ENCODE results near the gene CYBRD1.
"Not testable (repeated sequence)": the region's sequence is repeated elsewhere in the genome, so short reads cannot be mapped to it uniquely, and the experiment has no call there.

Gene CYBRD1

DNA sequence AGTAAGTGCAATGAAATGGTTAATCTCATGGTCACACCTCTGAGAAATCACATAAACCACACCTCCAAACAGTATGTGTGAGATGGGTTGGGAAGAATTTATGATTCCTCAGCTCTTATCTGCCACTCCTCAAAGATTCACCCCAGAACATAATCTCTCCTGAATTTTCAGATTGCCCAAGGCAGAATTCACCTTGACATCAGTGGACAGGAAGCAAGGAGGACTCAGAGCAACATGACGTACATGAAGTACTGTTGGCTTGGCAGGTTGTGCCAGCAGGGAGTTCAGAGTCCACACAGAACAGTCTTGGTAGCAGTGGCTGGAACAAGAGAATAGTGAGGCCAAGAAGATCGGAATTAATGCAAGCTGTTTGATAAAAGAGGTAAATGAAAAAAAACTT is 31.7 kb upstream of the CYBRD1 start:
- H3K9me3 ChIP-seq, result no peaks in the 10 kb centered on the region
- no peak overlapping the region for H3K4me3 ChIP-seq (ENCODE audit: low read depth, low read length)
- H3K4me1 ChIP-seq, result no peaks in the 10 kb centered on the region
- no peaks in the 10 kb centered on the region for H3K36me3 ChIP-seq
- no peak for DNase-seq
- no peaks in the 10 kb centered on the region for H3K27me3 ChIP-seq
- TF ChIP-seq, protein P1, sequence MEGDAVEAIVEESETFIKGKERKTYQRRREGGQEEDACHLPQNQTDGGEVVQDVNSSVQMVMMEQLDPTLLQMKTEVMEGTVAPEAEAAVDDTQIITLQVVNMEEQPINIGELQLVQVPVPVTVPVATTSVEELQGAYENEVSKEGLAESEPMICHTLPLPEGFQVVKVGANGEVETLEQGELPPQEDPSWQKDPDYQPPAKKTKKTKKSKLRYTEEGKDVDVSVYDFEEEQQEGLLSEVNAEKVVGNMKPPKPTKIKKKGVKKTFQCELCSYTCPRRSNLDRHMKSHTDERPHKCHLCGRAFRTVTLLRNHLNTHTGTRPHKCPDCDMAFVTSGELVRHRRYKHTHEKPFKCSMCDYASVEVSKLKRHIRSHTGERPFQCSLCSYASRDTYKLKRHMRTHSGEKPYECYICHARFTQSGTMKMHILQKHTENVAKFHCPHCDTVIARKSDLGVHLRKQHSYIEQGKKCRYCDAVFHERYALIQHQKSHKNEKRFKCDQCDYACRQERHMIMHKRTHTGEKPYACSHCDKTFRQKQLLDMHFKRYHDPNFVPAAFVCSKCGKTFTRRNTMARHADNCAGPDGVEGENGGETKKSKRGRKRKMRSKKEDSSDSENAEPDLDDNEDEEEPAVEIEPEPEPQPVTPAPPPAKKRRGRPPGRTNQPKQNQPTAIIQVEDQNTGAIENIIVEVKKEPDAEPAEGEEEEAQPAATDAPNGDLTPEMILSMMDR (IDR thresholded peaks at IDR 0.05; ENCODE audit: low read depth, low read length), result no peak

DNA sequence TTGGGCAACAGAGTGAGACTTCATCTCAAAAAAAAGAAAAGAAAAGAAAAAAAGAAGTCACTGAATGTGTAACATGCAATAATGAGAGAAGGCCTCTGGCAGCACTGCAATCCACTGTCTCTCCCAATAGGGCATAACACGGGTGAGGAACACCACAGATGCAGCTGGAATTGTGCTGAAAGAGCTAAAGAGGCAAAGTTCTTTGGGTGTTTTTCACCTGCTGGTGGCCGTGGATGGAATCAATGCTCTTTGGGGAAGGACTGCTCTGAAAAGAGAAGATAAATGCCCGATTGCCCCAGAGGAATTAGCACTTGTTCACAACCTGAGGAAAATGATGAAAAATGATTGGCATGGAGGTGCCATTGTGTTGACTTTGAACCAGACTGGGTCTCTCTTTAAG is 31.0 kb upstream of the CYBRD1 start:
- Histone ChIP-seq H3K36me3 (no peaks in the 10 kb centered on the region), H3K4me3 (ENCODE audit: low read depth, low read length) (no peak overlapping the region), H3K27me3 (no peaks in the 10 kb centered on the region), H3K4me1 (no peaks in the 10 kb centered on the region), H3K9me3 (no peaks in the 10 kb centered on the region)
- TF ChIP-seq, protein P1 (IDR thresholded peaks at IDR 0.05; ENCODE audit: low read depth, low read length), result no peak
- no peak for DNase-seq

DNA sequence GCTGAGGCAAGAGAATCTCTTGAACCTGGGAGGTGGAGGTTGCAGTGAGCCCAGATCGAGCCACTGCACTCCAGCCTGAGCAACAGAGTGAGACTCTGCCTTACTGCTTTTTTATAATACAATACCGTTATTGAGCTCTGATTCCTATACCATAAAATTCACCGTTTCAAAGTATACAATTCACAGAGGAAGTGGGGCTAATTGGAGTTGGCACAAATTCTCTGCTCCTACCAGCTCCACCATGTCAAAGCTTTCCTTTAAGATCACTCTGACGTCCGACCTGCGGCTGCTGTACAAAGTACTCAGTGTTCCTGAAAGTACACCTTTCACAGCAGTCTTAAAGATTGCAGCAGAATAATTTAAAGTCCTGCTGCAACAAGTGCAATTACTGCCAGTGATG is 29.6 kb upstream of the CYBRD1 start:
- Histone ChIP-seq H3K36me3 (no peaks in the 10 kb centered on the region), H3K4me3 (ENCODE audit: low read depth, low read length) (no peak overlapping the region), H3K9me3 (no peaks in the 10 kb centered on the region), H3K27me3 (no peaks in the 10 kb centered on the region), H3K4me1 (no peaks in the 10 kb centered on the region)
- TF ChIP-seq, protein P1 (IDR thresholded peaks at IDR 0.05; ENCODE audit: low read depth, low read length), result no peak
- no peak for DNase-seq

DNA sequence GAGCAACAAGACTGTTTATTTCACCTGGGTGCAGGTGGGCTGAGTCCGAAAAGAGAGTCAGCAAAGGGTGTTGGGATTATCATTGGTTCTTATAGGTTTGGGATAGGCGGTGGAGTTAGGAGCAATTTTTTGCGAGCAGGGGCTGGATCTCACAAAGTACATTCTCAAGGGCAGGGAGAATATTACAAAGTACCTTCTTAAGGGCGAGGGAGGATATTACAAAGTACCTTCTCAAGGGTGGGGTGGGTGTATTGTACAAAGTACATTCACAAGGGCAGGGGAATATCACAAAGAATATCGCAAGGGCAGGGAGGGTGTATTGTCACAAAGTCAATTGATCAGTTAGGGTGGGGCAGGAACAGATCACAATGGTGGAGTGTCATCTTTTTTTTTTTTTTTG is 24.6 kb upstream of the CYBRD1 start:
- not testable (repeated sequence) for H3K4me3 ChIP-seq (ENCODE audit: low read depth, low read length); H3K9me3 ChIP-seq; DNase-seq; H3K27me3 ChIP-seq; H3K36me3 ChIP-seq; H3K4me1 ChIP-seq

DNA sequence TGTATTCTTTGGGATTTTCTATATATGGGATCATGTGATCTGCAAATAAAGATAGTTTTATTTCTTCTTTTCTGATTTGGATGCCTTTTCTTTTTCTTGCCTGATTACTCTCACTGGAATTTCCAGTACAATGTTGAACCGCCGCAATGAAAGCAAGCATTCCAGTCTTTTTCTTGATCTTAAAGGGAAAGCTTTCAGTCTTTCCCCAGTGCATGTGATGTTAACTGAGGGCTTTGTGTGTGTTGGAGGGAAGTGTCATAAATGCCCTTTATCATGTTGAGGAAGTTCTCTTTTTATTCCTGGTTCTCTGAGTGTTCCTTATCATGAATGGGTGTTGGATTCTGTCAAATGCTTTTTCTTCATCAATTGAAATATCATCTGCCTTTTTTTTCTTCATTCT is 16.9 kb upstream of the CYBRD1 start:
- Histone ChIP-seq H3K36me3 (no peaks in the 10 kb centered on the region), H3K4me3 (ENCODE audit: low read depth, low read length) (no peak overlapping the region), H3K4me1 (no peaks in the 10 kb centered on the region), H3K9me3 (no peaks in the 10 kb centered on the region), H3K27me3 (no peaks in the 10 kb centered on the region)
- DNase-seq, result no peak
- TF ChIP-seq, protein P1 (IDR thresholded peaks at IDR 0.05; ENCODE audit: low read depth, low read length), result no peak

DNA sequence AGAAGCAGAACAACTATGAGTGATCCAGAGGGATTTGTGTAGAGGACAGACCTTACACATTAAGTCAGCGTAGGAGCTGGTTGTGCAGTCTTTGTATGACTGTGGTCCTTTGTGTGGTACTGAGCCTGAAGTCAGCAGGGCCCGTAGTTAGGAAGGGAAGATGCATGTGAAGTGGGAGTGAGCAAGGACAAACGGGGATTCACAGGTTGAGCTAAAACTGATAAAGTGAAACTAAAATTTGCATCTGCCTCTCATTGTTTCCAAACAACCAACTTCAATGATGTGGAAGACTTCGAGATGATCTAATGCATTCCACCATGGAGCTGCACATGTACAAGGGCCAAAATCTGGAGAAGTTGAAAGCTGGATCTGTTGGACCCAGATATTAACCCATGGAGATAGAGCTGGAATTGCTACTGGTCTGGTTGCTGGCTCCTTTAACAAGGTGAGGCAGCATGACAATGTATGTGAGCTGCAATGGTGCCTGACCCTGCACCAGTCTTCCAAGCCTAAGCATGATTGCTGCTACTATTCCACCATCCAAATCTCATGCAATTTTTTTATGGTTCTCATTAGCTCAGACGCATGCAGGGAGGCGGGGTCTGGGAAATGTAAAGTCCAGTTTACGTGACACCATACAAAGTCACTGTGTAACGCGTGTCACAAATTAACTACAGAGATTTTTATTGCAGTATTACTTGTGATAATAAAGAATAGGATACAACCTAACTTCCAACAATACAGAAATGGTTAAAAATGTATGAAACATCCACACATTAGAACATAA is 12.1 kb upstream of the CYBRD1 start:
- DNase-seq, result no peak
- no peak overlapping the region for H3K4me3 ChIP-seq (ENCODE audit: low read depth, low read length)
- no peaks in the 10 kb centered on the region for H3K36me3 ChIP-seq
- H3K9me3 ChIP-seq, result no peaks in the 10 kb centered on the region
- no peaks in the 10 kb centered on the region for H3K27me3 ChIP-seq
- H3K4me1 ChIP-seq, result no peaks in the 10 kb centered on the region
- TF ChIP-seq, protein P1 (IDR thresholded peaks at IDR 0.05; ENCODE audit: low read depth, low read length), result no peak
